ENCODE measurements around the gene RTP5. TPM values are rescaled to one million over a fixed set of nuclear protein-coding genes. Genes with fewer than 3 reads are reported as not detected.

Gene RTP5
- total RNA-seq, 1 experiment from 2014 or later: not detected

GRCh38 chr2:241894681-241895426 lies 25.3 kb downstream of the RTP5 start:
- Histone ChIP-seq H3K27me3 (ENCODE audit: insufficient read depth, low read length) (no peaks in the 10 kb centered on the region), H3K9ac (ENCODE audit: extremely low read depth, insufficient read length, low read length) (no peak overlapping the region), H2AK5ac (ENCODE audit: insufficient read length, low read length) (no peak overlapping the region), H3K23ac (ENCODE audit: insufficient read length, low read depth, low read length) (no peak overlapping the region), H4K8ac (replicated peaks; ENCODE audit: insufficient read length, low read depth, low read length) (no peak overlapping the region), H3K4me1 (ENCODE audit: insufficient read depth, low read length) (no peaks in the 10 kb centered on the region; the same call in 1 of the 2 replicates), H2BK20ac (ENCODE audit: low read depth, low read length, poor library complexity, severe bottlenecking) (no peak overlapping the region), H3K18ac (ENCODE audit: insufficient read length, low read depth, low read length) (no peak overlapping the region), H3K27ac (ENCODE audit: insufficient read length, low read depth, low read length) (no peak overlapping the region), H3K9me3 (ENCODE audit: control insufficient read depth, low read depth, low read length) (no peaks in the 10 kb centered on the region), H2BK5ac (ENCODE audit: insufficient read length, low read length) (no peak overlapping the region), H3K4ac (ENCODE audit: low read depth, low read length) (no peak overlapping the region), H3K14ac (ENCODE audit: insufficient read depth, low read length) (no peak overlapping the region; the same call in 1 of the 2 replicates), H4K20me1 (ENCODE audit: control insufficient read depth, insufficient read depth, insufficient read length) (no peaks in the 10 kb centered on the region), H4K5ac (ENCODE audit: insufficient read length, low read depth, low read length) (no peak overlapping the region), H2BK12ac (ENCODE audit: insufficient read length, low read depth, low read length) (no peak overlapping the region), H4K91ac (ENCODE audit: insufficient read length, low read depth, low read length) (no peak overlapping the region), H2AFZ (ENCODE audit: low read length) (no peak overlapping the region), H3T11ph (ENCODE audit: low read length) (no peak overlapping the region), H3K79me1 (ENCODE audit: insufficient read depth, low read depth, low read length, poor library complexity, severe bottlenecking) (no peaks in the 10 kb centered on the region), H3K56ac (ENCODE audit: insufficient read length, low read depth, low read length) (no peak overlapping the region), H2BK120ac (ENCODE audit: low read depth, low read length, poor library complexity, severe bottlenecking) (no peak overlapping the region), H3K4me2 (ENCODE audit: insufficient read depth, insufficient read length, low read length) (no peak overlapping the region), H3K23me2 (ENCODE audit: insufficient read length, low read depth, low read length, poor library complexity, severe bottlenecking) (peaks cover 4% of the 10 kb centered on the region), H2BK15ac (ENCODE audit: low read depth, low read length) (no peak overlapping the region), H3K79me2 (ENCODE audit: insufficient read depth, low read length) (no peaks in the 10 kb centered on the region)
- Mint-ChIP-seq H3K9me3 (no peaks in the 10 kb centered on the region; a peak in 1 of 5 replicates), H3K4me3 (no peak overlapping the region), H3K4me1 (peaks cover 22 to 36% of the 10 kb centered on the region in 2 experiments), H3K27ac (no peak overlapping the region), H3K27me3 (ENCODE audit: low read depth) (peaks cover 2% of the 10 kb centered on the region; the same call in 1 of the 2 replicates), H3K36me3 (ENCODE audit: insufficient read depth in 1 of 3, low read depth in 3 of 3) (peaks cover 0 to 7% (median under 1%) of the 10 kb centered on the region in 3 experiments; a peak in 3 of 7 replicates)
- peak; percentile 31 for DNase-seq
- no CpG with 5 or more reads among the region's 28 CpGs for WGBS (ENCODE audit: extremely low coverage, insufficient read length, low lambda C conversion rate)
- no peak for TF ChIP-seq CTCF (conservative IDR thresholded peaks at IDR 0.05)

All from H9 (cell line).